Cerebellar nuclear complex (tissue), 1 donor: ENCODE measurements around the gene TM4SF5.

ENCODE experiments used
- DNase-seq, 2 experiments: peaks; one replicate each; lab custom pipeline; 2025; lab: John Stamatoyannopoulos, UW

TM4SF5 gene, protein sequence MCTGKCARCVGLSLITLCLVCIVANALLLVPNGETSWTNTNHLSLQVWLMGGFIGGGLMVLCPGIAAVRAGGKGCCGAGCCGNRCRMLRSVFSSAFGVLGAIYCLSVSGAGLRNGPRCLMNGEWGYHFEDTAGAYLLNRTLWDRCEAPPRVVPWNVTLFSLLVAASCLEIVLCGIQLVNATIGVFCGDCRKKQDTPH

DNA sequence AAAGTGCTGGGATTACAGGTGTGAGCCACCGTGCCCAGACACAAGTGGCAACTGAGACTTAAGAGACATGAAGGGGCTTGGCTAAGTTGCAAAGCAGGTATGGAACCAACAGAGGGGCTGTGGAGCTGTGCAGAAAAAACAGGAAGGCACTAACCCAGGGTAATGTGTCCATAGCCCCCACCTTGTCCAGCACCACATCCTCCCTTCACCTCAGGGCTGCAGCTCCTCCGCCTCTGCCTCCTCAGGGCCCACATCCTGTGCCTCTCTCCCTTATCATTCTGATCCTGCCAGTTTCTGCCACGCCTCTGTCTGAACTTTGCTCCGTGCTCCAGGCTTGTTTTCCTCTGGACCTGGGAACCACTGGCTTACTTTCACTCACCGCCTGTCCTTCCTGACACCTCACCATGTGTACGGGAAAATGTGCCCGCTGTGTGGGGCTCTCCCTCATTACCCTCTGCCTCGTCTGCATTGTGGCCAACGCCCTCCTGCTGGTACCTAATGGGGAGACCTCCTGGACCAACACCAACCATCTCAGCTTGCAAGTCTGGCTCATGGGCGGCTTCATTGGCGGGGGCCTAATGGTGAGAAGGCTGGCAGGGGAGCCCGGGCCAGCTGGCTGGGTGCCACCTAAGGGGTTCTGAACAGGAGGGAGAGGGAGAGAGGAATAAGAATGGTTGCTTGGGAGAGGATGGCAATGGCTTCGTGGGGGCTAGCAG lies at the start of gene TM4SF5:
Gene TM4SF5 (plus strand): TSS at position 368 of the 716 bp plus-strand sequence. CDS start 37 bp downstream, at position 405.
- DNase-seq = no peak

DNA sequence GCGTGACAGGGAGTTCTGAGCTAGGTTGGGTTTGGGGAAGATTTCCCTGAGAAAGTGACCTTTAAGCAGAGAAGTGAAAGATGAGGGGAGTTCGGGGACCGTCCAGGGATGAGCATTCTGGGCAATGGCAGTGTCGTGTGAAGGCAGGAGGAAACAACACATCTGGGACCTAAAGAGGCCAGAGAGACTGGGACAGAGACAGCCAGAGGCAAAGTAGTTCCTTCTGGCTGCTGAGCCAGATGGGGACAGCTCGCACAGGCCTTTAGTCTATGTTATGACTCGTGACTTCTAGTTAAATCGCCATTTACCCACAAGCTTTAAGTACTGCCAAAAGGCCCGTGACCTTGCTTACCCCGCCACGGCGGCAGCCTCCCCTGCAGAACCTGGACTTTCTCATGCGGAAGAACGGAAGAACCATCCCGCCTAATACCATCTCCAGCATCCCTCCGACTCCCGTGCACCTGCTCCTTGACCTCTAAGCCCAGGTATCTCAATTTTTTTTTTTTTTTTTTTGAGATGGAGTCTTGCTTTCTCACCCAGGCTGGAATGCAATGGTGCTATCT lies 48.9 kb upstream of the TM4SF5 start:
- no peak for DNase-seq

DNA sequence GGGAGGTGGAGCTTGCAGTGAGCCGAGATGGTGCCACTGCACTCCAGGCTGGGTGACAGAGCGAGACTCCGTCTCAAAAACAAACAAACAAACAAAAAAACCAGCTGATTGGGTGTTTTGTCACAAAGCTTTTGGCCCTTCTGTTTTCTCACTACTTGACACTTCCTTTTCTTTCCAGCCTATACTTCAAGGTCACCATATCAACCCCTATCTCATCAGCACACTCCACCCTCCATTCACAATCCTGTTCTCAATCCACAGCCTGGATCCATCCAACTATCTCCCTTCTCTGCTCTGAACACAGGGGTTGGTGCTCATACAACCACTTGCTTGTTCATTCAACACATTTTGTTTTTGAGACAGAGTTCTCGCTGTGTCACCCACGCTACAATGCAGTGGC lies 47.0 kb upstream of the TM4SF5 start:
- DNase-seq = no peak

DNA sequence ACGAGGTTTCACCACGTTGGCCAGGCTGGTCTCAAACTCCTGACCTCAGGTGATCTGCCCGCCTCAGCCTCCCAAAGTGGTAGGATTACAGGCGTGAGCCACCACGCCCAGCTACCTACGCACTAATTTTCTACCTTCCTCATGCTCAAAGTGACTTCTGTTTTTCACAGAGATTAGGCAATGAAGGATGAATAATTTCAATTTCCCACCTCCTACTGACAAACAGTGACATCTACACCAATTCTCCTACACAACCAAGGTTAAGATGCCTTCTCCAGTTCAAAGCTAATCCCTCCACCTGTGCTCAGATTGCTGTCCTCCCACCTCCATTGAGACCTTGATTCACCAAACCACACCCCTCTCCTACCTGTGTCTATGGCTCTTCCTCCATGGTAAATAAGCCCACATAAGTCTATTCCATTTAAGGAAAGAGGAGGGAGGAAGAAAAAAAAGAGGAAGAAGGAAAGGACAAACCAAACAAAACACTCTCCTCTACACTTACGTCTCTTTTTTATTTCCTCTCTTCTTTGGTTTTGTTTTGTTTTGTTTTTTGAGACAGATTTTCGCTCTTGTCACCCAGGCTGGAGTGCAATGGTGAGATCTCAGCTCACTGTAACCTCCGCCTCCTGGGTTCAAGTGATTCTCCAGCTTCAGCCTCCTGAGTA lies 45.9 kb upstream of the TM4SF5 start:
- DNase-seq = no peak

DNA sequence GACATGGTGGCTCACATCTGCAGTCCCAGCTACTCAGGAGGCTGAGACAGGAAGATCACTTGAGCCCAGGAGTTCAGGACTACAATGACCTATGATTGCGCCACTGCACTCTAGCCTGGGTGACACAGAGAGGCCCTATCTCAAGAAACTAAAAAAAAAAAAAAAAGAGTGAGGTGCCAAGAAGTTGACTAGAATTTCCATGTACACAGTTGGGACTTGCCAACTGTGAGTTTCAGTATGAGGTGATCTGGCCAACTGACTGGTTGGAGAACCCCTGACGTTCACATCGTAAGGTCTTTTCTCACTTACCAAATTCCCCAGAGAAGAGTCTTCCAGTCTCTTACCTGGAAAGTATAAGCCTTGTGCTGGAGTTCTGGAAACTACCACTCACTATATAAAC lies 43.6 kb upstream of the TM4SF5 start:
- DNase-seq = no peak

DNA sequence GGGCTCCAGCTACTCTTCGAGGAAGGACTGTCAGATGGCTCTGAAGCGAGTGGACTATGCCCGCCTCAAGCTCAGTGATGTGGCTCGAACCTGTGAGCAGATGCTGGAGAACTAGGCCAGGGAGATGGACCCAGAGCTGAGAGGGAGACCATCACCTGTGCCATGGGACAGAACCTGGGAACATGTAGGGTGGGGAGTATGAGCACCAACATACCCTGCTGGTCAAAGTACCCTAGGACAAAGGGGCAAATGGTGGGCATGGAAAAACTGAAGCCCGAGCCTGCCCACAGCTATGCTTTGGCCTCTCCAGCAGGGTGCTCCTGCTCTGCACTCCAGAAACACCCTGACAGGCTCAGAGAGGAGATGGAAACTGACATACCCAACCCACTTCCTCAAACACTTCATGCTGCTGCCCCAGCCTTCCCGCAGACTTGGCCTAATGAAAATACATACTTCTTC lies 38.6 kb upstream of the TM4SF5 start:
- no peak for DNase-seq

DNA sequence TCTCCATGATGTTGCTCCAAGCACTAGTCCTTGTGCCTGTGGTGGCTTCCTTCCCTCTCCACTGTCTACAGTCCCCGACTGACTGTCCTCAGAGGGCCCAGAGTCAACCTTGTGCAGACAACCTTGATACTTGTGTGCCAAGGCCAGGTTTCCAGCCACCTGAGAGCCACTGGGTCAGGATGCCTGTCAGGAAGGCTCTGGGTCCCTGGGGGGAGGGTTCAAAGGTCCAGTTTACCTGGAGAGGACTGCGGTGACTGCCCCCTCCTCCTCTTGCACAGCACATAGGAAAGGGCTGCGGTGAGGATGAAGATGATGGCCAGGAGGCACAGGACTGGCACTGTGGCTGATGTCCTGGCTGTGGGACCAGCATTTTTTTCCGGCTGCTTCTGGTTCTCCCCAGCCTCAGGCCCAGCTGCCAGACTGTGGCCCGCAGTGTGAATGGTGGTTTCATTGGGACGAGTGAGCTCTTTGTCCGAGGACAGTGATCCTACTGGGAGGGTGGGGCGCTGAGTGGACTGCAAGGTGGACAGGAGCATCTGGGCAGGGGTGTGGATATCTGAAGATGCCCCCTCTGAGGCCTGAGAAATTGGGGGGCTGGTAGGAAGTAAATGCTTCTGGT lies 36.7 kb upstream of the TM4SF5 start:
- DNase-seq = no peak

DNA sequence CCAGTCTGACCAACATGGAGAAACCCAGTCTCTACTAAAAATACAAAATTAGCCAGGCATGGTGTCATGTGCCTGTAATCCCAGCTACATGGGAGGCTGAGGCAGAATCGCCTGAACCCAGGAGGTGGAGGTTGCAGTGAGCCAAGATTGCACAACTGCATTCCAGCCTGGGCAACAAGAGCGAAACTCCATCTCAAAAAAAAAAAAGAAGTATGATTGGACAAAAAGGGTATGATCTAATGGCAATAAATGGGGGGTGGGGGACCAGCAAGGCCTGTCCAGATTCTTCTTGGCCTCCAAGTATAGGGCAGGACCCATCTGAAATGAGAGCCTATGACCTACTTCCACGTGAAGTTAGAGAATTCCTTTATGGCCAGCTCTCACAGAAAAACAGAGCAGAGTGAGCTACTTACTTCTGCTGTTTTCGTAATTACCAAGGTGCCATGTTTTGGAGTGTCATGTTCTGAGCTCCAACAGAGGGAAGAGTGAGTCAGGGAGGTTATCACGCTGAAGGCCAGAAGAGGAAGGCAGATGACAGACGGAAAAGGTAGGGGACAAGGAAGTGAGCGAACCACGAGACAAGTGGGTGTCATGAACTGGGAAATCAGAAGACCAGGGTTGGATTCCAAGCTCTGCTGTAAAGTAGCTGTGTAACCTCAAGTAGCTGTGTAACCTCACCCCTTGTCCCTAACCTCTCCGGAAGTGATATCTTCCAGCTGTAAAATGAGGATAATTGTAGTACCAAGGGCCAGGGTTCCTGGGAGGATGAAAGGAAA lies 35.6 kb upstream of the TM4SF5 start:
- no peak for DNase-seq

DNA sequence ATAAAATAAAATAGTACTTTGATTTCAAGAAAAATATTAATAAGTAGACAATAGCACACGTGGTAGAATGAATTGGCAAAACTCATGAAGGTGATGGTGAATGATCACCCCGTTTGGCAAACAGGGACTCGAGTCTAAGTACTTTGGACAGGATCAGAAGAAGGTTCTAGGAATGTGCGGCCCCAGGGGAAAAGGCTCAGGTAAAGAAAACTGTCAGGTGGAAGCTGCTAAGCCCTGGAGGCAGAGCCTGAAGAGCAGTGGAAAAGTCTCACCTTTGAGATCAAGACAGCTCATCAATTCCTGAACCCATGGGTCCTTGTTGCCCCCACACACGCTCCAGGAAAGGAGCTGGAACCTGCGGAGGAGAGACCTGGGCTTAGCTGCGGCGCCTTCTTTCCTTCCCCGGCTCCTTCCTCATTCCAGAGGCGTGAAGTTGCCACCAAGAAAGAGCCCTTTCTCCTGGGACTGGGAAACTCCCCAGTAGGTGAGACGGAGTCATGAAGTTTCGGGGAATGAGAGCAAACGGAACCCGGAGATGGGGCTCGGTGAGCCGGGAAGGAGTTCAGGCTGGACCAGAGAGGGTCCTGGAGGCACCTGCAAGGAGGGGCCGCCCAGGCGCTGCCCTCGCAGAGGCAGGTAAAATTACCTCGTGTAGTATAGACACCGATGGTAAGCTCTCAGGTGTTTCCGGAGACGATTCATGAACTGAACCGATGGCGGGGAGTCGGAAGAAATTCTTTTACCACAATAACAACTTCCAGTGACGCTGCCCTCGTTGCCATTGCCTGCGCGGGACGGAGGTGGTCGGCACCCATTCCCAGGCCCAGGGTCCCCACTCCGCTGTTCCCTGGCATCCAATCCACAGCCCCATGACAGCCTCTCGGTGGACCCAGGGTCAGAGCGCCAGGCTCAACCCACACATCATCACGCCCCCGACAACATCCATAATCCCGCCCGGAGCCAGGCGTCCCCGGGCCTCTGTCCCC lies 33.3 kb upstream of the TM4SF5 start:
- no peak for DNase-seq

DNA sequence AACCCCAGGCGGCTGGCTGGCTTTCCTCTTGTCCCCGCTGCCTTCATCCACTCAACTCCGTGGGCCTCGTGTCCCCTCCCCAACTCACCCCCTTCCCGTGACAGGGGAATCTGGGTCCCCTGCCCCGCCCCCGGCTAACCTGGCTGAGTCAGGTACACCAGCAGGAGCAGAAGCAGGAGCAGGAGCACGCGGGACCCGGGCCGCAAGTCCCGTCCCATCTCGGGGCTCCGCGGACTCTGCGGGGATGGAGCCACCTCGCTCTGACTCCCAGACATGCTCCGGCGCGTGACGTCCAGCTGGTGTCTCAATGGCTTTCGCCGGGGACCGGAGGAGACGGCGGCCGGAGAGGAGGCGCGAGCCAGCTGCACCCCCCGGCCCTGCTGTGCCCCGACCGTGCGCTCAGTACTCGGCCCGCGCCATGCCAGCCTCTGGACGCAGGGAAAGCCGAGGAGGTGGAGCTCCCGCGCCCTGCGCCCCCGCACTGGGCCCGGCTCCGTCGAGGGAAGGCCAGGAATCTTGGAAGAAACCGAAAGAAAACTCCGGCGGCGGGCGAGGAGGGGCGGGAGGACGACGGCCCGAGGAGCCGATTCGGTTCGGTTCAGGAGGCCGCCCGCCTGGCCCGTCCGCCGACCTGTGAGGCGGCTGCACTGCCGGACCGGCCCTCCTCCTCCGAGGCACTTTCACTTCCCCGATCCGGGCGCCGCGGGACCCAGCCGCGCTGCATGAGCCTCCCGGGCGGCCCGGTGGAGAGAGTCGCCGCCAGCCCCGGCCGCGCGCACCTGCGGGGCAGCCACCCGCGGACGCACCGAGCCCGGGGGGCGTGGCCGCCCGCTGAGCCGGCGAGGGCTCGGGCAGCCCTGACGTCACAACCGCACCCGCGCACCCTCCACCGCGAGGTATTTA lies 32.3 kb upstream of the TM4SF5 start, which contains the start of the genes CXCL16 and ZMYND15:
Gene CXCL16 (minus strand): TSS at position 807 of the 903 bp plus-strand sequence. CDS start 589 bp downstream, at position 218.
Gene ZMYND15 (plus strand): TSS at position 712 of the 903 bp plus-strand sequence. CDS start 716 bp downstream, outside the sequence.
- no peak for DNase-seq

DNA sequence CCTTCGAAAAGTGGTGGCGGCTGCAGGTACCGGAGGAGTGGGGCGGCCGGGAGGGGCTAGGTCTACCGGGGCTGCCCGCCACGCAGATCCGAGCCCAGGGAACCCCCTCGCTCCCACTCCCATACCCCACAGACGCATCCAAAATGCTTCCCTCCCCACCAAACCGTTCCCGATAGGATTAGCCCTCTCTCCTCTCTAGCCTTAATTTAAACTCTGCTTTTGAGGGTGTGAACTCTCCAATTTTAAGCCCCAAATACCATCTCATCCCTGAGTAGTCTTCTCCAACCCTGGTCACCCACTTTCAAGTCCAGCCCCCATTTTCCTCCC lies 31.7 kb upstream of the TM4SF5 start:
- DNase-seq = no peak

DNA sequence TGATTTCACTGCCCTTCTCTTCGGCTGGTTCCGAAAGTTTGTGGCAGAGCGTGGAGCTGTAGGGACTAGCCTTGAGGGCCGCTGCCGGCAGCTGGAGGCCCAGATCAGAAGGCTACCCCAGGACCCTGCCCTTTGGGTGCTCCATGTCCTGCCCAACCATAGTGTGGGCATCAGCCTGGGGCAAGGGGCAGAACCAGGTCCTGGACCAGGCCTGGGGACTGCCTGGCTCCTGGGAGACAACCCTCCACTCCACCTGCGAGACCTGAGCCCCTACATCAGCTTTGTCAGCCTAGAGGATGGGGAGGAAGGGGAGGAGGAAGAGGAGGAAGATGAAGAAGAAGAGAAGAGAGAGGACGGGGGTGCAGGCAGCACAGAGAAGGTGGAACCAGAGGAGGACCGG lies 31.1 kb upstream of the TM4SF5 start:
- DNase-seq = no peak

DNA sequence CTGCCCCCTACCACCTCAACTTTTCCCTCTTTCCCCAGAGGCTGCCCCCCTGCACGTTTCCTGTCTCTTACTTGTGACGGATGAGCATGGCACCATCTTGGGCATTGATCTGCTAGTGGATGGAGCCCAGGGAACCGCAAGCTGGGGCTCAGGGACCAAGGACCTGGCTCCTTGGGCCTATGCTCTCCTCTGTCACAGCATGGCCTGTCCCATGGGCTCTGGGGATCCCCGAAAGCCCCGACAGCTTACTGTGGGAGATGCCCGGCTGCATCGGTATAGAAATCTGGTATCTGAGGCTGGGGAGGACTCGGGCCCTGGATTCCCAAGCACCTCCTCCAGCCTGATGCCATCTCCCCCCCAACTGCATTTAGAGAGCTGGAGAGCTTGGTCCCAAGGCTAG lies 30.1 kb upstream of the TM4SF5 start:
- DNase-seq = no peak

DNA sequence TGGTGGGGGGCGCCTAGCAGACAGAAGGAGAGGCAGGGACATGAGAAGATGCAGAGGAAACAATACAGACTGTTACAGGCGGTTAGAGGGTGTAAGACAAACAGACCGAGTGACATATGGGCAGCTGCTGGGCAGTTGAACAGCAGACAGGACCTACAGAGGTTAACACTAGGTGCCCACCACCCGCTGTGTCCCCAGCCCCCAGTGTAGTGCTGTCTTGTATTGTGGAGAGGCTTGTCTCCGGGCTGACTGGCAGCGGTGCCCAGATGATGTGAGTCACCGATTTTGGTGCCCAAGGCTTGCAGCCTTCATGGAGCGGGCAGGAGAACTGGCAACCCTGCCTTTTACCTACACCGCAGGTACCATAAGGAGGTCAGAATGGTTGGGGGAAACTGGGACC lies 29.6 kb upstream of the TM4SF5 start:
- DNase-seq = no peak

DNA sequence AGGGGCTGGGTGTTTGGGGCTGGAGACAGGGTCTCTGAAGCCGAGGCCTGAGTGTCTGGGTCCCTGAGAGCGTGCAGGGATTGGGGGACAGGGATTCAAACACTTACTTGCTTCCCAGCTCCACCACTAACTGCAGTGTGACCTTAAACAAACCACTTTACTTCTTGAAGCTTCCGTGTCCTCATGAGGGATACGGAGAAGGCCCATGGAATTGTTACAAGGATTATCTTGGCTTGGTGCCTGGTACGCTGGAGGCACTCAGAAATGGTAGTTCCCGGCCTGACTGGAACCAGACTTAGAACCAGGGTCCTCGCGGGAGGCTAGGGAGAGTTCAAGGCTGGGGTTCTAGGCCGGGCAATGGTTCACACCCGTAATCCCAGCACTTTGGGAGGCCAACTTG lies 29.1 kb upstream of the TM4SF5 start:
- DNase-seq = no peak

DNA sequence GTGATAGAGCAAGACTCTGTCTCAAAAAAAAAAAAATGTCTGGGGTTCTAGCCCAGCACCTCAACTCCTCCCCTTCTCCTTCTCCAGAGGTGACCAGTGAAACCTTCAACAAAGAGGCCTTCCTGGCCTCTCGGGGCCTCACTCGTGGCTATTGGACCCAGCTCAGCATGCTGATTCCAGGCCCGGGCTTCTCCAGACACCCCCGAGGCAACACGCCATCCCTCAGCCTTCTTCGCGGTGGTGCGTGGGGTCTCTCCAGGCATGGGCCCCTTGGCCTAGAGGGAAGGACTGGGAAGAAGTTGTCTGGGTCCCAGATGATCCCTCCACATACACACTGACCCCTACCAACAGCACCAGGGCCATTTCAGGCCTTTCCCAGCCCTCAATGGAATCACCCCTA lies 28.5 kb upstream of the TM4SF5 start:
- DNase-seq = no peak

DNA sequence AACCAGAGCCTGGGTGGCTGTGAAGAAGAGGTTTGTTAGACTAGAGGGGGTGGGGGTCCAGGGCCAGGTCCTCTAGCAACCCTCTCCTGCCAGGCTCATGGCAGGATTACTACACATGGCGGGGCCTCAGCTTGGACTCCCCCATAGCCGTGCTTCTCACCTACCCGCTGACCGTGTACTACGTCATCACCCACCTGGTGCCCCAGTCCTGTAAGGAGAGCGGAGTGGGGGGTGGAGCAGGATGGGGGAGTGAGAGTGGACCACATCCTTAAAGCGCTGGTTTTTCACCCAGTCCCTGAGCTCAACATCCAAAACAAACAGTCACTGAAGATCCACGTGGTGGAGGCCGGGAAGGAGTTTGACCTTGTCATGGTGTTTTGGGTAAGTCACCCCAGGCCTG lies 27.8 kb upstream of the TM4SF5 start:
- no peak for DNase-seq

DNA sequence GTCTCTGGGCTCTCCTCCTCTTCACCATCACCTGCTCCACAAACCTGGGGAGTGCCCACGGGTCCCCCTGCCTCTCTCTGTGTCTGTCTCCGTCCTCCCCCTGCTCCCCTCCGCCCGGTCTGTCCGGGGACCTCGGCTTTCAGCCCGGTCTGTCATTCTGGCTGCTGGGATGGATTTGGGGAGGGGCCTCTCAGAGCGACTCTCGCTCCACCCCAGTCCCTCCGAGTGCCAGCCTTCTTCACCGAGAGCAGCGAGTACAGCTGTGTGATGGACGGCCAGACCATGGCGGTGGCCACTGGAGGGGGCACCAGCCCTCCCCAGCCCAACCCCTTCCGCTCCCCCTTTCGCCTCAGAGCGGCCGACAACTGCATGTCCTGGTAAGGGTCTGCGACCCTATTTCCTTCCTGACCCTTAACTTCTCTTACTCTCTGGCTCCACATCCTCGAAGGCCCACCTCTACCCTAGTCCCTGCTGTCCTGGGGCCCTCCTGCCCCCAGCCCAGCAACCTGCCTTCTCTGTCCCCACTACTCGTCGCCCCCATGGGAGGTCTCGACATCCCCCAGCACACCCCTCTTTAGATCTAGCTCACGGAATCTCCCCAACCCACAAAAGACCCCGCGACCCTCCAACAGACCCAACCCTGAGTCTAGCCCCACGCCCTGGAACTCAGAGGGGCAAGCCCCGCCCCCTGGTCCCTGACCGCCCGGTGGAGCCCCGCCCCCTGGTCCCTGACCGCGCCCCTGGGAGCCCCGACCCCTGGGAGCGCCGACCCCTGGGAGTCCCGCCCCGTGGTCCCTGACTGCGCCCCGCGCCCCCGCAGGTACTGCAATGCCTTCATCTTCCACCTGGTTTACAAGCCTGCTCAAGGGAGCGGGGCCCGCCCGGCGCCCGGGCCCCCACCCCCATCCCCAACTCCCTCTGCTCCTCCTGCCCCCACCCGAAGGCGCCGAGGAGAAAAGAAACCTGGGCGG lies 26.4 kb upstream of the TM4SF5 start:
- DNase-seq = no peak
